ENCODE measurements around the gene POU6F2. TPM values are rescaled to one million over a fixed set of nuclear protein-coding genes. Genes with fewer than 3 reads are reported as not detected.

The POU6F2 gene
- total RNA-seq, 4 donors from 2014 or later, result not detected

DNA sequence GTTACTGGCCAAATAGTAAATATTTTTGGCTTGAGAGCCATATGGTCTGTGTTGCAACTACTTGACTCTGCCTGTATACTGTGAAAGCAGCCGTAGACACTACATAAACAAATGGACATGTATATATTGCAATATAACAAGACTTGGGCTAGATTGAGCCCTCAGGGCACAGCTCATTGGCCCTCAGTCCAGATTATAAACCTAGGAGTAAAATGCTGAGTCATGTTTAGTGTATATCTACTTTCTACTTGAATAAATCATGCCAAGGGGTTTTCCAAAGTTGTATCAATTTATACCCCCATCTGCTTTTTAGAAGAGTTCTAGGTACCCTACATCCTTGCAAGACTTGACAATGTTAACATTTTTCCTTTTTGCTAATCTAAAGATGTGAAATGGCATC lies 27.4 kb upstream of the POU6F2 start:
- H3K36me3 ChIP-seq, result no peaks in the 10 kb centered on the region
- H3K27ac ChIP-seq, result no peak overlapping the region
- peaks cover 3% of the 10 kb centered on the region for H3K27me3 ChIP-seq
- H3K4me3 ChIP-seq, result no peak overlapping the region
- WGBS, result 63% methylated on average over 1 of the region's 1 CpG
- no peak for DNase-seq (ENCODE audit: low spot score in 2 of 2)
- TF ChIP-seq, protein P1, sequence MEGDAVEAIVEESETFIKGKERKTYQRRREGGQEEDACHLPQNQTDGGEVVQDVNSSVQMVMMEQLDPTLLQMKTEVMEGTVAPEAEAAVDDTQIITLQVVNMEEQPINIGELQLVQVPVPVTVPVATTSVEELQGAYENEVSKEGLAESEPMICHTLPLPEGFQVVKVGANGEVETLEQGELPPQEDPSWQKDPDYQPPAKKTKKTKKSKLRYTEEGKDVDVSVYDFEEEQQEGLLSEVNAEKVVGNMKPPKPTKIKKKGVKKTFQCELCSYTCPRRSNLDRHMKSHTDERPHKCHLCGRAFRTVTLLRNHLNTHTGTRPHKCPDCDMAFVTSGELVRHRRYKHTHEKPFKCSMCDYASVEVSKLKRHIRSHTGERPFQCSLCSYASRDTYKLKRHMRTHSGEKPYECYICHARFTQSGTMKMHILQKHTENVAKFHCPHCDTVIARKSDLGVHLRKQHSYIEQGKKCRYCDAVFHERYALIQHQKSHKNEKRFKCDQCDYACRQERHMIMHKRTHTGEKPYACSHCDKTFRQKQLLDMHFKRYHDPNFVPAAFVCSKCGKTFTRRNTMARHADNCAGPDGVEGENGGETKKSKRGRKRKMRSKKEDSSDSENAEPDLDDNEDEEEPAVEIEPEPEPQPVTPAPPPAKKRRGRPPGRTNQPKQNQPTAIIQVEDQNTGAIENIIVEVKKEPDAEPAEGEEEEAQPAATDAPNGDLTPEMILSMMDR (IDR thresholded peaks at IDR 0.05), result no peak
- TF ChIP-seq EP300 (IDR thresholded peaks at IDR 0.05) (no peak), POLR2A (IDR thresholded peaks at IDR 0.05) (no peak), POLR2AphosphoS5 (IDR thresholded peaks at IDR 0.05) (no peak)
- no peaks in the 10 kb centered on the region for H3K9me3 ChIP-seq
- no peaks in the 10 kb centered on the region for H3K4me1 ChIP-seq

DNA sequence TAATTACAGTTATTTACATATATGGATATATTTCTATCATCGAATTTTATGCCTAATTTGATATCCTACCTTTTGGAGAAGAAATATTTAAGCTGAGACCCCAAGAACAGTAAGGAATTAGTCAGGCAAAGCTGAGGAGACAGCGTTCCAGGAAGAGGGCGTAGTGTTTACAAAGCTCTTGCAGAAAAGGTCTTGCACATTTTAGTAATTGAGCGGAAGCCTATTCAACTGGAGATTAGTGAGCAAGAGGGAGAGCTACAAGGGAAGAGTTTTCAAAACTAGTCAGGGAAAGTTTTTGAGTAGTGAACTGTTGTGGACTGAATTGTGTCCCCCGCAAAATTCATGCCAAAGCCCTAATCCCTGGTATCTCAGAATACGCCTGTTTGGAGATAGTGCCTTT lies 26.5 kb upstream of the POU6F2 start:
- Histone ChIP-seq H3K36me3 (no peaks in the 10 kb centered on the region), H3K9me3 (no peaks in the 10 kb centered on the region), H3K27ac (no peak overlapping the region), H3K4me1 (no peaks in the 10 kb centered on the region), H3K27me3 (peaks cover 4% of the 10 kb centered on the region), H3K4me3 (no peak overlapping the region)
- no peak for TF ChIP-seq POLR2AphosphoS5 (IDR thresholded peaks at IDR 0.05)
- TF ChIP-seq POLR2A (IDR thresholded peaks at IDR 0.05), result no peak
- TF ChIP-seq EP300 (IDR thresholded peaks at IDR 0.05), result no peak
- TF ChIP-seq, protein P1 (IDR thresholded peaks at IDR 0.05), result no peak
- WGBS, result 88% methylated on average over 6 of the region's 6 CpGs
- DNase-seq (ENCODE audit: low spot score in 2 of 2), result no peak

DNA sequence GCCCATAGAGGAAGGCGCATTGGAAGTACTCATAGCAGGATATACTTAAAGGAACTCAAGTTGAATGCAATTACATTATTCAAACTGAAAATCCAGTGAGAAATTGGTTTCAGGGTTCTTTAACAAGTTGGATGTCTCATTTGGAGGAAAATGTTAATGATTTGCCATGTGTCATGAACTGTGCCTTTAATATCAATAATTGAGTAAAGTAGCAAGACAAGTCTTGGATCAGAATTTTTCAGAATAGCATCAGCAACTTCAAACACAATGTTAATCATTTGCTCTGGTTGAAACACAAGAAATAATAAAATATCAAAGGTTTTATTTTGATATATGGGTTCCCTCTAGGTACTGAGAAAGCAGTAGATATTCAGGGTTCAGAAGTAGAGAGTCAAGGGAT lies 24.5 kb upstream of the POU6F2 start:
- Histone ChIP-seq H3K36me3 (no peaks in the 10 kb centered on the region), H3K9me3 (no peaks in the 10 kb centered on the region), H3K4me1 (no peaks in the 10 kb centered on the region), H3K4me3 (no peak overlapping the region), H3K27me3 (peaks cover 4% of the 10 kb centered on the region), H3K27ac (no peak overlapping the region)
- WGBS, result 90% methylated on average over 1 of the region's 1 CpG
- TF ChIP-seq, protein P1 (IDR thresholded peaks at IDR 0.05), result no peak
- no peak for TF ChIP-seq EP300 (IDR thresholded peaks at IDR 0.05)
- no peak for TF ChIP-seq POLR2AphosphoS5 (IDR thresholded peaks at IDR 0.05)
- TF ChIP-seq POLR2A (IDR thresholded peaks at IDR 0.05), result no peak
- DNase-seq (ENCODE audit: low spot score in 2 of 2), result no peak

DNA sequence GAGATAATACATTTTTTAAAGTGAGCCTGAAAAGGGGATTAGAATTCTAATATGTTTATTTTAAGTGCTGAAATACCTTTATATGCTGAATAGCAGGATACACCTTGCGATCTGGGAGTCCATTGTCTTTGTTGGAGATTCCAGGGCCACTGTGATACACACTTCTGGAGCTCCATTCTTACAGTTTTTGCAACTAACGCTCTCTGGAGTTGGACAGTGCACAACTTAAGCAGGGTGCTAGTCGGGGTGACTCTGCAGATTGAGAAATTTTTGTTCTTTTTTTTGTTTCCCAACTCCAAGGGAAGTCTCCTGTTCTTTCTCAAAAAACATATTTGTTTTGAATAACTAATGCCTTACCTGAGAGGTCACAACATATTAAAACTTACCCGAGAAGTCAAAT lies 23.7 kb upstream of the POU6F2 start:
- Histone ChIP-seq H3K27me3 (peaks cover 4% of the 10 kb centered on the region), H3K4me1 (no peaks in the 10 kb centered on the region), H3K9me3 (no peaks in the 10 kb centered on the region), H3K4me3 (no peak overlapping the region), H3K36me3 (no peaks in the 10 kb centered on the region), H3K27ac (no peak overlapping the region)
- no peak for DNase-seq (ENCODE audit: low spot score in 2 of 2)
- 80% methylated on average over 4 of the region's 4 CpGs for WGBS
- TF ChIP-seq POLR2AphosphoS5 (IDR thresholded peaks at IDR 0.05), result no peak
- TF ChIP-seq, protein P1 (IDR thresholded peaks at IDR 0.05), result no peak
- no peak for TF ChIP-seq EP300 (IDR thresholded peaks at IDR 0.05)
- no peak for TF ChIP-seq POLR2A (IDR thresholded peaks at IDR 0.05)

DNA sequence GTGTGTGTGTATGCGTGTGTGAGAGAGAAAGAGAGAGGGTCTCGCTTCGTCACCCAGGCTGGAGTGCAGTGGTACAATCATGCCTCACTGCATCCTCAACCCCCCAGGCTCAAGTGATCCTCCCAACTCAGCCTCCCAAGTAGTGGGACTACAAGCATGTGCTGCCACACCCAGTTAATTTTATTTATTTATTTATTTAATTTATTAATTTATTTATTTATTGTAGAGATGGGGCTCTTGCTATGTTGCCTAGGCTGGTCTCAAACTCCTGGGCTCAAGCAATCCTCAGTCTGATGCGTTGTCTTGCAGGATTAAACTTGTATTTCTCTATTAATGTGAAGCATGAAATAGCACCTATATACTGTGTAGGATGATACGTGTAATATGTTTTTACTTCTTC lies 21.8 kb upstream of the POU6F2 start:
- H3K4me3 ChIP-seq, result no peak overlapping the region
- peaks cover 4% of the 10 kb centered on the region for H3K27me3 ChIP-seq
- H3K4me1 ChIP-seq, result no peaks in the 10 kb centered on the region
- no peaks in the 10 kb centered on the region for H3K9me3 ChIP-seq
- no peaks in the 10 kb centered on the region for H3K36me3 ChIP-seq
- H3K27ac ChIP-seq, result no peak overlapping the region
- WGBS, result 77% methylated on average over 5 of the region's 5 CpGs
- TF ChIP-seq POLR2A (IDR thresholded peaks at IDR 0.05), result no peak
- no peak for TF ChIP-seq POLR2AphosphoS5 (IDR thresholded peaks at IDR 0.05)
- TF ChIP-seq EP300 (IDR thresholded peaks at IDR 0.05), result no peak
- TF ChIP-seq, protein P1 (IDR thresholded peaks at IDR 0.05), result no peak
- no peak for DNase-seq (ENCODE audit: low spot score in 2 of 2)

Measured in suprapubic skin (tissue), 4 donors.